H9 (cell line): ENCODE data around the gene HHAT. TPM values are rescaled to one million over a fixed set of nuclear protein-coding genes. Genes with fewer than 3 reads are reported as not detected.

Source experiments
- DNase-seq: peaks from one replicate; pipeline ENCODE4 v3.0.0-alpha.2; 2017
- H2AFZ ChIP-seq: one replicate; pipeline ENCODE4 v1.6.1; 2013; ENCODE audit warnings: mild to moderate bottlenecking, low read length, control low read depth, moderate library complexity
- H2AK5ac ChIP-seq: 2 replicates; pipeline ENCODE4 v1.6.1; 2013; ENCODE audit warnings: low read length, control low read depth, mixed read lengths; ENCODE audit not compliant: insufficient read length
- H2BK120ac ChIP-seq: one replicate; pipeline ENCODE4 v1.6.1; 2013; ENCODE audit warnings: low read depth, mild to moderate bottlenecking, low read length, control low read depth, inconsistent platforms; ENCODE audit not compliant: poor library complexity, severe bottlenecking
- H2BK12ac ChIP-seq: 2 replicates; pipeline ENCODE4 v1.6.1; 2013; ENCODE audit warnings: low read length, control low read depth, mixed read lengths, low read depth; ENCODE audit not compliant: insufficient read length
- H2BK15ac ChIP-seq: 2 replicates; pipeline ENCODE4 v1.6.1; 2013; ENCODE audit warnings: low read depth, low read length, control low read depth
- H2BK20ac ChIP-seq: one replicate; pipeline ENCODE4 v1.6.1; 2013; ENCODE audit warnings: low read depth, mild to moderate bottlenecking, low read length, control low read depth, inconsistent platforms; ENCODE audit not compliant: poor library complexity, severe bottlenecking
- H2BK5ac ChIP-seq: 2 replicates; pipeline ENCODE4 v1.6.1; 2013; ENCODE audit warnings: low read length, control low read depth, mixed read lengths; ENCODE audit not compliant: insufficient read length
- H3K14ac ChIP-seq: 2 replicates; pipeline ENCODE4 v1.6.1; 2013; ENCODE audit warnings: low read length, control low read depth; ENCODE audit not compliant: insufficient read depth
- H3K18ac ChIP-seq: 2 replicates; pipeline ENCODE4 v1.6.1; 2013; ENCODE audit warnings: low read depth, mild to moderate bottlenecking, mixed read lengths, low read length, control low read depth; ENCODE audit not compliant: insufficient read length
- H3K23ac ChIP-seq: 2 replicates; pipeline ENCODE4 v1.6.1; 2013; ENCODE audit warnings: low read length, control low read depth, mixed read lengths, low read depth; ENCODE audit not compliant: insufficient read length
- H3K23me2 ChIP-seq: 2 replicates; pipeline ENCODE4 v1.6.1; 2013; ENCODE audit warnings: low read depth, mild to moderate bottlenecking, mixed read lengths, low read length, control low read depth; ENCODE audit not compliant: insufficient read length, poor library complexity, severe bottlenecking
- H3K27ac ChIP-seq: 2 replicates; pipeline ENCODE4 v1.5.1; 2013; ENCODE audit warnings: low read length, control low read depth, mixed read lengths, low read depth; ENCODE audit not compliant: insufficient read length
- H3K27me3 ChIP-seq: 2 replicates; pipeline ENCODE4 v1.6.1; 2013; ENCODE audit warnings: low read length, control low read depth, inconsistent platforms; ENCODE audit not compliant: insufficient read depth
- H3K4ac ChIP-seq: 2 replicates; pipeline ENCODE4 v1.6.1; 2013; ENCODE audit warnings: low read depth, mild to moderate bottlenecking, control low read depth, inconsistent platforms, low read length, moderate library complexity
- H3K4me1 ChIP-seq: 2 replicates; pipeline ENCODE4 v1.6.1; 2013; ENCODE audit warnings: low read length, control low read depth, inconsistent platforms; ENCODE audit not compliant: insufficient read depth
- H3K4me2 ChIP-seq: 2 replicates; pipeline ENCODE4 v1.6.1; 2013; ENCODE audit warnings: low read length, control low read depth, mixed read lengths; ENCODE audit not compliant: insufficient read length, insufficient read depth
- H3K56ac ChIP-seq: 2 replicates; pipeline ENCODE4 v1.6.1; 2013; ENCODE audit warnings: low read depth, mild to moderate bottlenecking, mixed read lengths, low read length, control low read depth; ENCODE audit not compliant: insufficient read length
- H3K79me1 ChIP-seq: 2 replicates; pipeline ENCODE4 v1.6.1; 2013; ENCODE audit warnings: low read depth, mild to moderate bottlenecking, moderate library complexity, low read length, control low read depth, inconsistent platforms; ENCODE audit not compliant: insufficient read depth, poor library complexity, severe bottlenecking
- H3K79me2 ChIP-seq: 2 replicates; pipeline ENCODE4 v1.6.1; 2013; ENCODE audit warnings: low read length, control low read depth, inconsistent platforms; ENCODE audit not compliant: insufficient read depth
- H3K9ac ChIP-seq: 2 replicates; pipeline ENCODE4 v1.6.1; 2013; ENCODE audit warnings: low read length, control low read depth, mixed read lengths; ENCODE audit not compliant: insufficient read length; ENCODE audit errors: extremely low read depth
- H3K9me3 ChIP-seq: one replicate; pipeline ENCODE4 v1.6.1; 2013; ENCODE audit warnings: low read depth, low read length, inconsistent platforms; ENCODE audit not compliant: control insufficient read depth
- H3T11ph ChIP-seq: one replicate; pipeline ENCODE4 v1.6.1; 2013; ENCODE audit warnings: mild to moderate bottlenecking, low read length, control low read depth, inconsistent platforms
- H4K20me1 ChIP-seq: one replicate; pipeline ENCODE4 v1.6.1; 2013; ENCODE audit not compliant: control insufficient read depth, insufficient read length, insufficient read depth
- H4K5ac ChIP-seq: 2 replicates; pipeline ENCODE4 v1.6.1; 2013; ENCODE audit warnings: low read depth, mild to moderate bottlenecking, mixed read lengths, low read length, control low read depth; ENCODE audit not compliant: insufficient read length
- H4K8ac ChIP-seq: replicated peaks from 2 replicates; pipeline ENCODE4 v1.6.1; 2013; ENCODE audit warnings: low read length, control low read depth, mixed read lengths, low read depth; ENCODE audit not compliant: insufficient read length
- H4K91ac ChIP-seq: 2 replicates; pipeline ENCODE4 v1.6.1; 2013; ENCODE audit warnings: low read depth, mild to moderate bottlenecking, moderate library complexity, mixed read lengths, low read length, control low read depth; ENCODE audit not compliant: insufficient read length
- H3K27ac Mint-ChIP-seq, 3 experiments: 2 replicates in 2 of 3; 3 replicates in 1 of 3; pipeline ENCODE4 v1.8.0; 2020 to 2021; ENCODE audit warnings: mixed read lengths in 3 of 3, mild to moderate bottlenecking in 1 of 3, moderate library complexity in 1 of 3
- H3K27me3 Mint-ChIP-seq: 2 replicates; pipeline ENCODE4 v1.8.0; 2021; ENCODE audit warnings: low read depth, mild to moderate bottlenecking, moderate library complexity, mixed read lengths
- H3K36me3 Mint-ChIP-seq, 3 experiments: 2 replicates in 2 of 3; 3 replicates in 1 of 3; pipeline ENCODE4 v1.8.0; 2020 to 2021; ENCODE audit warnings: low read depth in 3 of 3, mixed read lengths in 3 of 3; ENCODE audit not compliant: insufficient read depth in 1 of 3
- H3K4me1 Mint-ChIP-seq, 2 experiments: 2 replicates each; pipeline ENCODE4 v1.8.0; 2020; ENCODE audit warnings: mixed read lengths in 2 of 2
- H3K4me3 Mint-ChIP-seq, 2 experiments: 2 replicates in 1 of 2; 3 replicates in 1 of 2; pipeline ENCODE4 v1.8.0; 2020 to 2021; ENCODE audit warnings: mild to moderate bottlenecking in 2 of 2, mixed read lengths in 2 of 2, moderate library complexity in 1 of 2
- H3K9me3 Mint-ChIP-seq, 2 experiments: 2 replicates in 1 of 2; 3 replicates in 1 of 2; pipeline ENCODE4 v1.8.0; 2020; ENCODE audit warnings: mild to moderate bottlenecking in 2 of 2, mixed read lengths in 2 of 2, moderate library complexity in 1 of 2
- WGBS: extraction: QIAGEN DNeasy Blood & Tissue Kit; methylation state at CpG from one replicate; pipeline ENCODE4 v1.1.7; 2013; ENCODE audit warnings: missing lambda C conversion rate, low lambda C conversion rate, mixed read lengths; ENCODE audit not compliant: insufficient read length; ENCODE audit errors: extremely low coverage; 5-methylcytosine and 5-hydroxymethylcytosine counted together
- total RNA-seq: library from RNA; stranded (reverse); gene quantifications from 2 replicates; pipeline ENCODE4 v1.2.1, GENCODE V29; 2021
- TF ChIP-seq, protein P1 (sequence below): fragments of 200-600 bp; sonication (generic); conservative IDR thresholded peaks from 3 replicates; pipeline ENCODE4 v1.8.0; 2021; ENCODE audit warnings: antibody characterized with exemption, mild to moderate bottlenecking

HHAT gene
- total RNA-seq, 1 experiment from 2014 or later = 0.48 TPM

DNA sequence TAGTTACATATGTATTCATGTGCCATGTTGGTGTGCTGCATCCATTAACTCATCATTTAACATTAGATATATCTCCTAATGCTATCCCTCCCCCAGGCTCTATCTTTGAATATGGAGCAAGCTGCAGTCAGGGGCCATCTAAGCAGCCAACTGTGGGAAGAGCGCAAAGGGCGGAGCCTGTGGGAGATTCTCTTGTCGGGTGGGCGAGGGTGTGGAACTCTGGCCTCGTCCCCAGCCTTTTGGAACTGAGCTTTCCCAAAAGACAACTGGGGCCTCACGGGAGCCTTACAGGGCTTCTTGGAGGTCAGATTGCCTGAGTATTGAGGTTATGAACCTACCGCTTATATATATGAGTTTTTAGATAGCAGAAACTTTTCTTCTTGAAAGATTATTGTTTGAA is 117.2 kb downstream of the HHAT start:
- H3K4me1 Mint-ChIP-seq = peaks cover 21% of the 10 kb centered on the region in 2 experiments
- Histone ChIP-seq H3K79me1 (no peaks in the 10 kb centered on the region), H2AK5ac (no peak overlapping the region), H3K14ac (no peak overlapping the region), H3K23ac (no peak overlapping the region), H2BK5ac (no peak overlapping the region), H2BK12ac (no peak overlapping the region), H3K4me1 (no peaks in the 10 kb centered on the region), H4K5ac (no peak overlapping the region), H3K4ac (no peak overlapping the region), H2BK15ac (no peak overlapping the region), H4K8ac (no peak overlapping the region), H3K9ac (no peak overlapping the region), H3K9me3 (no peaks in the 10 kb centered on the region), H3K27me3 (no peaks in the 10 kb centered on the region), H4K20me1 (no peaks in the 10 kb centered on the region), H3K23me2 (no peaks in the 10 kb centered on the region), H3K18ac (no peak overlapping the region), H3K79me2 (no peaks in the 10 kb centered on the region), H3K27ac (no peak overlapping the region), H2BK20ac (no peak overlapping the region), H4K91ac (no peak overlapping the region), H3T11ph (no peak overlapping the region), H2AFZ (no peak overlapping the region), H3K56ac (no peak overlapping the region), H3K4me2 (no peak overlapping the region), H2BK120ac (no peak overlapping the region)
- no peaks in the 10 kb centered on the region; a peak in 1 of 5 replicates for H3K9me3 Mint-ChIP-seq
- no peak overlapping the region for H3K27ac Mint-ChIP-seq
- WGBS = no CpG with 5 or more reads among the region's 7 CpGs
- no peaks in the 10 kb centered on the region for H3K36me3 Mint-ChIP-seq
- TF ChIP-seq, protein P1, sequence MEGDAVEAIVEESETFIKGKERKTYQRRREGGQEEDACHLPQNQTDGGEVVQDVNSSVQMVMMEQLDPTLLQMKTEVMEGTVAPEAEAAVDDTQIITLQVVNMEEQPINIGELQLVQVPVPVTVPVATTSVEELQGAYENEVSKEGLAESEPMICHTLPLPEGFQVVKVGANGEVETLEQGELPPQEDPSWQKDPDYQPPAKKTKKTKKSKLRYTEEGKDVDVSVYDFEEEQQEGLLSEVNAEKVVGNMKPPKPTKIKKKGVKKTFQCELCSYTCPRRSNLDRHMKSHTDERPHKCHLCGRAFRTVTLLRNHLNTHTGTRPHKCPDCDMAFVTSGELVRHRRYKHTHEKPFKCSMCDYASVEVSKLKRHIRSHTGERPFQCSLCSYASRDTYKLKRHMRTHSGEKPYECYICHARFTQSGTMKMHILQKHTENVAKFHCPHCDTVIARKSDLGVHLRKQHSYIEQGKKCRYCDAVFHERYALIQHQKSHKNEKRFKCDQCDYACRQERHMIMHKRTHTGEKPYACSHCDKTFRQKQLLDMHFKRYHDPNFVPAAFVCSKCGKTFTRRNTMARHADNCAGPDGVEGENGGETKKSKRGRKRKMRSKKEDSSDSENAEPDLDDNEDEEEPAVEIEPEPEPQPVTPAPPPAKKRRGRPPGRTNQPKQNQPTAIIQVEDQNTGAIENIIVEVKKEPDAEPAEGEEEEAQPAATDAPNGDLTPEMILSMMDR = no peak
- H3K27me3 Mint-ChIP-seq = no peaks in the 10 kb centered on the region
- no peak overlapping the region; a peak in 1 of 5 replicates for H3K4me3 Mint-ChIP-seq
- no peak for DNase-seq
